GM19372 (cell line): ENCODE measurements around the gene NMD3.

Experiments
- ATAC-seq: cut with Tn5 transposase; IDR thresholded peaks from one replicate; pipeline ENCODE4 v1.9.1; 2021; ENCODE audit warnings: mild to moderate bottlenecking, low read depth, moderate library complexity; ENCODE audit not compliant: unreplicated experiment

NMD3 gene

DNA sequence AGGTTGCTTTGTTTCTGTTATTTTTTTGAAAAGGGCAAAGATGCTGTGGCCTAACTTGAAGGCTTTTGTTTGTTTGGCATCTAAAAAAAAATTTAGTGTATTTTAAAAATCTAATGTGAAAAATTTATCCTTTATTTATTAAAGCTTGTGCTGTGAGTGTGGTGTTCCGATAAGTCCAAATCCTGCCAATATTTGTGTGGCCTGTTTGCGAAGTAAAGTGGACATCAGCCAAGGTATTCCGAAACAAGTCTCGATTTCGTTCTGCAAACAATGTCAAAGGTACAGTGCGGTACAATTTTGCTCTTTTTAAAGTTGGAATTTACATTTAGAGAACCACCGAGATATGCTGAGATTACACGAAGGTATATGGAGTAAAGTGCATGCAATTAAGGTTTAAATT lies 3.7 kb downstream of the NMD3 start:
- ATAC-seq = no peak

DNA sequence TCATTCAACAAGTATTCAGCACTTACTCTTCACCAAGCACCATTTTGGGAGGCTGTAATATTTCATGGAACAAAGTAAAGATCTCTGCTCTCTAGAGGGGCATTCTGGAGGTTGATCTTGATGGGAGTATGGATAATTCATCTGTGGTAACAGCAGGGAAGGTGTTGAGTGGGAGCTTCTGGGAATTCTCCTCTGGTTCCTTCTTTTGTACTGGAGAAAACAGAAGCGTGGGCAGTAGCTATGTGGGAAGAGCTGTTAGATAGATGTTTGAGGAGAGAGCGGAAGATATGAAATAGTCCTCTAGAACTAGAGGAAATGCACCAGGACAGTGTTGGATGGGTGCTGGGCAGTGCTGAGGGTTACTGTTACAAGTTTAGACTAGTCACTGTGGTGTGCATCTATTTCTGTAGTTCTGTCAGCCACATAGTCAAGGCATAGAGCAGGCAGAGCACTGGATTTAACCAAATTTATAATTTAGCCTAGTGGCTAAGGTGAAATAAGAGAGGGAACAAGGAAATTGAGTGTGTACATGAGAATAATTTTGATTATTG lies 9.6 kb downstream of the NMD3 start:
- no peak for ATAC-seq

DNA sequence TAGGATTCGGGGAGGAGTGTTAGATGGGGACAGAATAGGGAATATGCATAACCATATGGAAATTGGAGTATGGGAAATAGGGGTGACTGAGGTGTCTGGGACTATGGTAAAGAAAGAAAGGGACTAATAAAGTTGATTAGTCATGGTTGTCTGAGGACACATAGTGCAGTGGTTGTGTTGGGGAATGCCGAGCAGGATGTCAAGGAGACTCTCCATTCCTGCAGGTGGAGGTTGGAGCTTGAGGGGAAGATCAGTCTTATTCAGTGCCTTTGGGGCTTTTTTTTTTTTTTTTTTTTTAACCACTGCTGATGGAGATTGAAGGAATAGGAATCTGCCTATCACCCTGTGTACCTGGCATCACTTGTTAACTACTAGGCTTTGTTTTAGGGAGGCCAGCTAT lies 10.8 kb downstream of the NMD3 start:
- no peak for ATAC-seq

DNA sequence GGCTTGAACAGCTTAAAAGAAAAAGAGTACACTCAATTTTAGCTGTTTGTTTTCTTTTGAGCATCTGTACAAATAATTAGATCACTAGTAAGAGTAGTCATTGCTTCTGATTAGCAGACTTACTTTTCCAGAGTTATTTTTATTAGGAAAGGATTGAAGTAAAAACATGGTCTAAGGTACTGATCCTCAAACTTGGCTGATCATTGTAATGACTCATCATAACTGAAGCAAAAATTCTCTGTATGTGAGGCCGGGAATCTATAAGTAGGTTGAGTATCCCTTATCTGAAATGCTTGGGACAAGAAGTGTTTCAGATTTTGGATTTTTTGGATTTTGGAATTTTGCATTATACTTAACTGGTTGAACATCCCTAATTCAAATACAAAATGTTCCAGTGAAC lies 12.4 kb downstream of the NMD3 start:
- no peak for ATAC-seq

DNA sequence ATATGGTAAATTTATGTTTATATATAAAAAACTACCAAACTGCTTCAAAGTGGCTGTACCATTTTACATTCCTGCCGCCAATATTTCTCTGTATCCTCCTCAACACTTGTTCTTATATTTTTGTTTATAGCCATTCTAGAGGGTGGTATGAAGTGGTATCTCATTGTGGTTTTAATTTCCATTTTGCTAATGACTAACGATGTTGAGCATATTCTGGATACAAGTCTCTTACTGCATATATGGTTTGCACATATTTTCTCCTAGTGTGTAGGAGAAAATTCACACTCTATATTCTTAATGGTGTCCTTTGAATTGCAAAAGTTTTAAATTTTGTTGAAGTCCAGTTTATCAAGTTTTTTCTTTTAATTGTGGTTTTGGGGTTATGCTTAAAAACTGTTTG lies 15.1 kb downstream of the NMD3 start:
- ATAC-seq = no peak

DNA sequence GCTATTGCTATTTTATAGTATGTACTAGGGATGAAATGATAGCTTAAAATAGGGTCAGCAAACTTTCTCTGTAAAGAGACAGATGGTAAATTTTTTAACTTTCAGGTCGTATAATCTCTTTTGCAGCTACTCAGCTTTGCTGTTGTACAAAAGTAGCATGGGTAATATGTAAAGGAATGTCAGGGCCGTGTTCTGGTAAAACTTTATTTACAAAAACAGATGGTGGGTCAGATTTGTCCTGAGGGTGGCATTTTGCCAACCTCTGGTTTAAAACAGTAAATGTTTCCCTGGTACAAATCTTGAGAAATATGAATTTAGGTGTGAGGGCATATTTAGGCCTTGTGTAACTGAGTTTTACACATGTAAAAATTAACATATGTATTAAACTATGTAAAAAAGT lies 18.6 kb downstream of the NMD3 start:
- ATAC-seq = no peak

DNA sequence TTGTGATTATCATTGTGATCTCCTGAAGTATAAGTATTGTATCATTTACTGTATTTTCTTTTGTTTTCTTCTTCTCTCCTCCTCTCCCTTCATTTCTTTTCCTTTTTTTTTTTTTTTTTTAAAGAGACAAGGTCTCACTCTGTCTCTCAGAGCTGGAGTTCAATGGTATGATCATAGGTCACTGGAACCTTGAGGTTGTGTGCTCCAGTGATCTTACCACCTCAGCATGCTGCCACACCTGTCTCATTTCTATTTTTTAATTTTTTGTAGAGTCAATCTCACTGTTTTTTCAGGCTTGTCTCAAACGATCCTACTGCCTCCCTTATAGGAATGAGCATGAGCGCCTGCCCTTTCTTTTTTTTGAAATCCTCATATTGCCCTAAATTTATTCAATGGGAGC lies 23.4 kb downstream of the NMD3 start:
- ATAC-seq = no peak

DNA sequence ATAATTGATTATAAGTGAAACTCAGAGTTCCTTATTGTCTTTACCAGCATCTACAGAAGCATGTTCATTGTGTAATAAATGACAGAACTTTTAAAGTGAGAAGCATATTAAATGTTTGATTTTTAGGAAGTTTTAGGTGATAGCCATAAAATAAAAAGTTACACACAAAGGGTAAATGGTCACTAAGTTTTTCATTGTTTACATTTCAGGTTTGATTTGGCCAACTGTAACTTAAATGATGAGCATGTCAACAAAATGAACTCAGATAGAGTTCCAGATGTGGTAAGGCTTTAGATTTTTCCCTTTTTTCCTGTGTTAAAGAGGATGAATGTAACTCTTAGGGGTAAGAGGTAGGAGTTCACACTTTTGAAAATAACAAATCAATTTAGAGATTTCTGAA lies 25.9 kb downstream of the NMD3 start:
- no peak for ATAC-seq

DNA sequence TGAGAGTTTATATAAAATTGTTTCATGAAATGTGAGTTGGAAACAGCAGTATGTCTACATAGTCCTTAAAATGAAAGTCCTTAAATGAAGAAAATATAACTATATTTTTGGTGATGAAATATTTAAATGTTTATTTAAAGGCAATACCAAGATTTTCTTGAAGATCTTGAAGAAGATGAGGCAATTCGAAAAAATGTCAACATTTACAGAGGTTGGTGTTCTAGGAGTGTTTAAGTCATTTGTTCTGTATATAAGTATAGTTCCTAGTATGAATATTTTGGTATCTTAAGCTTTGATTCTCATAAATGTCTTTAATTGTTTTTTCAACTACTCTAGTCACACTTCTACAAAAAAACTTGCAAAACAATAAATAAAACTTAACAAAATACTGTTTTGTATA lies 29.0 kb downstream of the NMD3 start:
- ATAC-seq = no peak

DNA sequence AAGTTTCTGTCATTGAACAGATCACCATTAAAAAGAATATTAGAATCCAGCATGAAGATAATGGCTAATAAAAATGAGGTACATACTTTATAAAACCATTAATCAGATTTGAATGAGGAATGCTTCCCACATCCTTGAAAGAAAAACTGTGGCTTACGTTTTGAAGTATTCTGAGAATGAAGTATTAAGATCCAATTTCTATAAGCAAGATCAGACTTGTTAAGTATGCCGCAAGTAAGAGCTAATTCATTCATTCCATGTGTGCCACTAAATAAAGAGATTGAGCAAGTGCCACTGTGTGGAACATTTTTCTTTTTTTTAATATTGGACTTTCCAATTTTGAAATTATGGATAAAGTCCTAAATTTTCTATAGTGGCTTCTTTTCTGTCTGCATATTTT lies 30.6 kb downstream of the NMD3 start:
- ATAC-seq = no peak

DNA sequence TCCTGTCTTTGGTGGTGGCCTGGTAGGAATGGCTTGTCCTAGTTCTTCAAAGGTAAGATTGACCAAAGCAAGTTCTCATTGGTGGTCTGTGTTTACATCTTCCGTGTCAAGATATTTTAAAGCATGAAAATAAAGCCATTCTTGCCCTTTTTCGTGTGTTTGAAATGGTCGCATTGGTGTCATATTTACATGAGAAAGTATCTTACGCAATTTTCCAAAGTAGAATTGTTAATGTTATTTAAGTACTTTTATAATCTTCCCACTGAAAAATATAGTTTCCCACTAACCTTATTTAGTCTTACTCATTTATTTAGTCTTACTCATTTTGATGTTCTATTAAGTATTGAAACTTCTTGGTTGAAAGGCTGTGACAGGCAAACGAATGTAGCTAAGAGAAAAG lies 31.0 kb downstream of the NMD3 start:
- ATAC-seq = no peak

DNA sequence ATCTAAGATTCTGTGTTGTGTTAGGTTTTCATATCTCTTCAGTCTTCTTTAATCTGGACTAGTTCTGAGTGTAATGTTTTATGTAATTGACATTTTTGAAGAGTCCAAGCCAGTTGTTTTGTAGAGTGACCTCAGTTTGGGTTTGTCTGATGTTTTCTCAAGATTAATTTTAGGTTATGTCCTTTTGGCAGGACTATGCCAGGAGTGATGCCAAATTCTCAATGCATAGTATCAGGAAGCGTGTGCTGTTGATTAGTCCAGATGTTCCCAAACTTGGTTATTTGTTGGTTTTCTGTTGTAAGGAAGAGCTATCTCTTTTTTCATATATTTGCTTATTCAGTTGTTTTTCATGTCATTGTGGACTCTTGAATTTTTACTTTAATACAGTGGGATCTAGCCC lies 32.6 kb downstream of the NMD3 start:
- ATAC-seq = no peak

DNA sequence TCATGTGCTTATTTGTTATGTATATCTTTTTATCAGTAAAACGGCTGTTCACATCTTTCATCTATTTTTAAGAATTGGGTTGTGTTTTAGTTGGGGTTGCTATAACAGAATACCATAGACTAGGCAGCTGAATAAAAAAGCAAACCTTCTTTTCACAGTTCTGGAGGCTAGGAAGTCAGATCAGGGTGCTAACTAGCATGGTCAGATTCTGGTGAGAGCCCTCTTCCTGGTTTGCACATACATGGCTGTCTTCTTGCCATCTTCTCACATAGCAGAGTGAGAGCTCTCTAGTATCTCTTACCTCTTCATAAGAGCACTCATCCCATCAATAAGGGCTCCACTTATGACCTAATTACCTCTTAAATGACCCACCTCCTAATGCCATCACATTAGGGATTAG lies 33.8 kb downstream of the NMD3 start:
- ATAC-seq = no peak

DNA sequence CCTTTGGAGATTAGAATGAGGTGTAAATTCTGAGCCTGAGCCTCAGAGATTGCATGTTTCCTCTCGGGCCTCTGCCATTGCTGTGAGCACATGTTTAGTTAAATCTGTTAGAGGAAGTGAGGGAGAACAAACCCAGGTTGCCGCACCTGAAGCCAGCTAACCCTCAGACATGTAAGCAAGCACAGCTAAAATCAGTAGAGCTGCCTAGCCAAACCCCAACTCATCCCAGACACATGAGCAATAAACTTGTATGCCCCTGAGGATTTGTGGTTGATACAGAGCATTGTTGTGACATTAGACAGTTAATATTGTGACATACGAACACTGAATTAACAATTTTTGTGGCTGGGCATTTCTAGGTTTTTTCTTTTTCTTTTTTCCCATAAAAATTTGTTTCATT lies 41.9 kb downstream of the NMD3 start:
- no peak for ATAC-seq

DNA sequence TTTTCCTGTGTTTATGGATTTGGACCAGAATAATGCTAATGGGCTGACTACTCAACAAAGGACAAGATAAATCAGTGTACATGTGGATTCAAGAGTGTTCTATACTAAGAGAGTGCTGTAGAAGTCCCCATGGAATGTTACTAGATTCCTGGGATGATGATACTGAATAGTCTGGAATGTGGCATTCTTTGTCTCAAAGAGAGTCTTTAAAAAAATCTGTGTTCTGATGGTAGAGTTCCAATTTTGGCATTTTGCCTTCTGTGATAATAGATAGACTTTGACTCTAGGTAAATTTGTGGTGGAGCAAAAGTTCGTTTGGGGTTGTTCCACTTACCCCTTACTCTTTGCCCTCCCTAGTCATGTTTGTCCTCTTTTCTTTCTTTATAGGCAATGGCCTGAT lies 43.7 kb downstream of the NMD3 start:
- ATAC-seq = no peak

DNA sequence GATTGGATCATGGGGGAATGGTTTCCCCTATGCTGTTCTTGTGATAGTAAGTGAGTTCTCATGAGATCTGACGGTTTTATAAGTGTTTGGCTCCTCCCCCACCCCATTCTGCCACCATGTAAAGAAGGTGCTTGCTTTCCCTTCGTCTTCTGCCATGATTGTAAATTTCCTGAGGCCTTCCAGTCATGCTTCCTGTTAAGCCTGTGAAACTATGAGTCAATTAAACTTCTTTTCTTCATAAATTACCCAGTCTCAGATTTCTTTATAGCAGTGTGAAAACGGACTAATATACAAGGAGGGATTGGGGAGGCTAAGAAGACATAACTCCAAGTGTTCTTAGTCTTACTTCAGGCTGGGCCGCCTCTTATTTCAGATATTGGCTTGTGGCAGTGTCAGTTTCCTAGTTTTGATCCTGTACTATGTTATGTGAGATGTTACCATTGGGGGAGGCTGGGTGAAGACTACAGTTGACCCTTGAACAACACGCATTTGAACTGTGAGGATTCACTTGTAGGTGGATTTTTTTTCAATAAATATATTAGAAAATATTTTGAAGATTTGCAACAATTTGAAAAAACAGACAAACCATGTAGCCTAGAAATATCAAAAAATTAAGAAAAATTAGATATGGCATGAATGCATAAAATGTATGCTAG lies 44.9 kb downstream of the NMD3 start:
- ATAC-seq = no peak

DNA sequence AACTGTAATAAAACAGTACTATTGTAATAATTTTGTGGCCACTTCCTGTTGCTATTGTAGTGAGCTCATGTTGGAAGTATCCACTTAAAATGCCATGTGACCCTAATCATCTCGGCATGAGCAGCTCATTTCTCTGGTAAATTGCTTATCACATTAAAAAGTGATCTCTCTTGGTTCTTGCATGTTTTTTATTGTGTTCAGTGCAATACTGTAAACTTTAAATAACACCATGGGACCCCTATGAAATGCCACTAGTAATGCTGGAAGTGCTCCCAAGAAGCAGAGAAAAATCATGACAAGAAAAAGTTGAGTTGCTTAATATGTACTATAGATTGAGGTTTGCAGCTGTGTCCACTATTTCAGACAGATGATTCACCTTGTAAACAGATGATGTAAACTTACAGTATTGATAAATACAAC lies 45.6 kb downstream of the NMD3 start:
- no peak for ATAC-seq

DNA sequence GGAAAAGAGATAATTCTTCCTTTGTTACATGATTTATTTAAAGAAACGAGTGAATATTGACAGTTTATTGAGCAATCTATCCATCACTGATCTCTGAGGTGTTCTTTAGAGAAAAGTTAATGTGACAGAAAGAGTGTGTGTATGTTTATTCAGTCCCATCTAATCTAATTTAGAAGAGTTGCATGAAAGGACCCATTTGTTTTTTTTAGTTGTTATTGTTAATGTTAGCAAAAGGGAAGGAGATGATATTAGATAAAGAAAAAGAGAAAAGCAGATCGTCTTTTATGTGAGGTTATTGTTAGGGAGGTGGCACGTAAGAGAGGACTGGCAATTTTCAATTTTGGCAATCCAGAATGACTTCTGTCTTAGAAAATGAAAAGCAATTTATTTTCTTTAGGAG lies 46.5 kb downstream of the NMD3 start:
- ATAC-seq = no peak

DNA sequence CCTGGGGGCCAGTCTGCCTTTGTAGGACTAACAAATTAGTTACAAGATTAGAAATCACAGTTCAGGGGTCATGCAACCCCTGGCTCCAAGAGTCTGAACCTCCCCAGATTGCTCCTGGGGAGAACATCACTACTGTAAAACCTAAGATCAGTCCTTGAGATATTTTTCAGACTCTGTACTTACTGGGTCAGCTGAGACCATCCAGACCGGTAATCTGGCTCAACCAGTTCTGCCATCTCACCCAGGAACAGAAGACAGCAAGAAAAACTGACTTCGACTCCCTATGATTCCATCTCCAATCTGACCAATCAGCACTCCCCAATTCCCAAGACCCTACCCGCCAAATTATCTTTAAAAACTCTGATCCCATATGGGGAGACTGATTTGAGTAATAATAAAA lies 47.5 kb downstream of the NMD3 start:
- no peak for ATAC-seq

DNA sequence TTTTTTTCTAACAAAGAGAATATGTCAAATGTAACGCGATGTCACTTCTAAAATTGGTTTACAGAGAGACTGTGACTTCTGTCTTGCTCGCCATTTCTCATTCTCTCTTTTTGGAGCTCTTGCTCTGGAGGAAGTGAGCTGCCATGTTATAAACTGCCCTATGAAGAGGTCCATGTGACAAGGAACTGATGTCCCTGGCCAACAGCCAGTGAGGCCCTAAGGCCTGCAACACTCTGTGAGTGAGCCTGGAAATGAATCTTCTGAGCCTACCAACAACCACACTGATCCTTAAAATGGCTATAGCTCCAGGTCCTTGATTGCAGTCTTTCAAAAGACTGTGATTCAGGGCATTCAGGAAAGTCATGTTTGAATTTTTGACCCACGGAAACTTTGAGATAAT lies 49.9 kb downstream of the NMD3 start:
- no peak for ATAC-seq

DNA sequence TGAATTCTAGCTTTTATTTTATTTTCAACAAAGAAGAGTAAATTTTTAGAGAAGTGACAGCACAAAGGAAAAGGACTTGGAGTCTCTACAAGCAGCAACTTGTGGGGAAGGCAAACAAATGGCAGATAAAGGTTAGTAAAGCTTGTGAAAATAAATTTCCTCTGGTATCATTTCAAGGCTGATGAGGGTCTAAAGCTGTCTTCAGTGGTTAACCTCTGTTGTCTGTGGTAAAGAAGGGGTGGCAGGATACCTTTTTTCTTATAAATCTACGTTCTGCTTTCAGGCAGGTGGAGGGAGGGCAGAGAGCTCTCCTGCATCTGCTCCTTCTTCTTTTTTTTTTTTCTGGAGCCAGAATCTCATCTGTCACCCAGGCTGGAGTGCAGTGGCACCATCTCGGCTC lies 50.5 kb downstream of the NMD3 start:
- no peak for ATAC-seq

DNA sequence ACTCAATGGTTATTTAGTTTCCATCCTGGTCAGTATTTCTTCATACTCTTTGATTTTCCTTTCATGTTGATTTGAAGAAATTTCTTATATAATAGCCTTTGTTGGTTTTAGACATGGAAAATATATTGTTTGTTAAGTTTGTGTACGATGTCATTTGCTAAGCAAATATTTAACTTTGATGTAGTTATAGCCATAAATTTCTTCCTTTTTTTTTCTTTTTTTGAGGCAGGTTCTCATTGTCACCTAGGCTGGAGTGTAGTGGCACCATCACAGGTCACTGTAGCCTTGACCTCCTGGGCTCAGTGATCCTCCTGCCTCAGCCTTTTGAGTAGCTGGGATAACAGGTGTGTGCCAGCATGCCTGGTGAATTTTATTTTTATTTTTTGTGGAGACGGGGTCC lies 51.4 kb downstream of the NMD3 start:
- no peak for ATAC-seq
